GM21576 (cell line): ENCODE measurements around the gene MTHFD2L.
A peak's percentile ranks its signal among the peaks of the same experiment; 100 is the strongest.
"Not testable (repeated sequence)": the region's sequence is repeated elsewhere in the genome, so short reads cannot be mapped to it uniquely, and the experiment has no call there.

Source experiments
- ATAC-seq: cut with Tn5 transposase; IDR thresholded peaks from one replicate; pipeline ENCODE4 v1.9.1; 2021; ENCODE audit warnings: mild to moderate bottlenecking, moderate library complexity; ENCODE audit not compliant: unreplicated experiment

MTHFD2L gene

DNA sequence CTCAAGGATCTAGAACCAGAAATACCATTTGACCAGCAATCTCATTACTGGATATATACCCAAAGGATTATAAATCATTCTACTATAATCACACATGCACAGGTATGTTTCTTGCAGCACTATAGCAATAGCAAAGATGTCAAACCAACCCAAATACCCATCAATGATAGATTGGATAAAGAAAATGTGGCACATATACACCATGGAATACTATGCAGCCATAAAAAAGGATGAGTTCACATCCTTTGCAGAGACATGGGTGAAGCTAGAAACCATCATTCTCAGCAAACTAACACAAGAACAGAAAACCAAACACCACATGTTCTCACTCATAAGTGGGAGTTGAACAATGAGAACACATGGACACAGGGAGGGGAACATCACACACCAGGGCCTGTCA lies 25.7 kb upstream of the MTHFD2L start:
- not testable (repeated sequence) for ATAC-seq

GRCh38 chr4:74132944-74133343 lies 25.0 kb upstream of the MTHFD2L start:
- ATAC-seq, result no peak

DNA sequence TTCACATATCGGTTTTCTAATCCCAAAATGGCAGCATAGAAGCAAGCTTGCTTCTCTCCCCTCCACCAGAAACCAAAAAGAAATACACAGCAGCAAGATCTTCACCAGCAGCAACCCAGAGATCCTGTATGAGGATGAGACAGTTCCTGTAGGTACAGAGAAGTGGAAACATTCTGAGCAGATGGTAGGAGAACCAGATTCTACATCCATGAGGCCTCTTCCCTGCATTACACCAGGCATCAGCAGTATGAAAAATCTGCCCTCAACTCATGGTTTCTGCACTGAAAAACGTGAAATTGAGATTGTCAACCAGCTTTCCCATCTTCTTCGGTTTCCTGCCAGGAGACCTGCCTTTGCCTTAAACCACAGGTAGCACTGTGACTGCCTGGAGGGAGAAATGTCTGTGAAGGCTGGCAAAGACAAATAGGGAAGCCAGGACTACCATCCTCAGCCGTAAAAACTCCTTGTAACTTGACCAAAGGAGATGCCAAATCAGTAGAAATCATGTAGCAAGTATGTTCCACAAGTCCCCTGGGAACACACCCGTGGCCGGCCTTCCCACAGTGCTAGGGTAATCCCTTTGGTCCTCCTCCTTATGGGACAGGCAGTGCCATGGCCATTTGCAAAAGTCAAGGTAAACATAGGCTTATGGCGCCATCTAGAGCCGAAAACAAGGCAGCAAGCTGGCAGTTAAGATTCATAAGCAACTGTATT lies 24.0 kb upstream of the MTHFD2L start:
- peak; percentile 81 for ATAC-seq

DNA sequence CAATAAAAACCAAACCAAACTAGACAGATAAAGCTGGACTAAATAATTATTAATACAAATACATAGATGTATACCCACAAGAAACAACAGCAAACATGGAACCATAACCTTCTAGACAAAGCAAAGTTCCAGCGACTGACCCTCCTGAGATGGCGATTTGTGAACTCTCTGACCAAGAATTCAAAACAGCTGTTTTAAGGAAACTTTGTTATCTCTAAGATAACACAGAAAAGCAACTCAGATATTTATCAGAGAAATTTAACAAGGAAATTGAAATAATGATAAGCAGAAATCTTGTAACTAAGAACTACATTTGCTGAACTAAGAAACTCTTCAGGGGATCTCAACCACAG lies 23.4 kb upstream of the MTHFD2L start:
- no peak for ATAC-seq

GRCh38 chr4:74146581-74147129 lies 11.3 kb upstream of the MTHFD2L start:
- no peak for ATAC-seq

- no peak for ATAC-seq
These were observed 9.7 kb upstream of the MTHFD2L start for GRCh38 chr4:74148205-74148604.

GRCh38 chr4:74152836-74153235 lies 5.1 kb upstream of the MTHFD2L start:
- no peak for ATAC-seq

DNA sequence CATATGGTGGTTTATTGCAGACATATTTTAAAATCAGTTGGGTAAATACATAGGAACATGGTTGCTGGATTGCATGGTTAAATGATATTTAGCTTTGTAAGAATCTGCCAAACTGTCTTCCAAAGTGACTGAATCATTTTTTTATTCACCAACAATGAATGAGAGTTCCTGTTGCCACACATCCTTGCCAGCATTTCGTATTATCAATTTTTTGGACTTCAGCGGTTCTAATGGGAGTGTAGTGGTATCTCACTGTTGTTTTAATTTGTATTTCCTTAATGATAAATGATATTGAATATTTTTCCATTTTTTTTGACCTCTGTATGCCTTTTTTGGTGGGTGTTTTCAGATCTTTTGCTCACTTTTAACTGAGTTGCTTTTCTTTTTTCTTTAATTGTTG lies 1.4 kb upstream of the MTHFD2L start:
- ATAC-seq, result no peak

GRCh38 chr4:74157154-74157553 lies 764 bp upstream of the MTHFD2L start:
- ATAC-seq, result no peak

GRCh38 chr4:74158466-74159142 lies 686 bp downstream of the MTHFD2L start:
- ATAC-seq, result no peak

DNA sequence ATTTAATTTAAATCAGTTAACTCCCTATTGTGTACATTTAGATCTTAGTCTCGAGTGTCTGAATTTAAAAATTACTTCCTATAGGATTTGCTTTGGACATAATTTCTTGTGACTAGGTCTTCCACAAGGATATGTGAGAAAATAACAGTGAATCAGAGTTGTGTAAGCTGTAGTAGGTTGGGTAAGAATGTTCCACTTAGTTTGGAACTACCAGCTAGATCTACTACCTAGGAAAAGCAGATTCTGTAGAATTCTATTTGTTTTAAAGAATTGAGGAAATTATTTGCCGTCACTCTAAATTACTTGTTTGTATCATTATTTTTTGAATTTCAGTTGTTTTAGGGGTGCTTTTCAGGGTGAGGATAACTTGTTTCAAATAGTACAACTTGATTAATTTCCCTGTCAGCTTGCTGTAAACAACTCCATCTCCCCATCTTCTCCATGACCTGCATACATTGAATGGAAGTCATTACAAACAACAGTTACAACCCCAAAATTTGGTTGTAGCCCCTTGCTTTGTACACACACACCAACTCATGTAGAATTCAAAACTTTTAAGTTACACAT lies 1.3 kb downstream of the MTHFD2L start:
- no peak for ATAC-seq

DNA sequence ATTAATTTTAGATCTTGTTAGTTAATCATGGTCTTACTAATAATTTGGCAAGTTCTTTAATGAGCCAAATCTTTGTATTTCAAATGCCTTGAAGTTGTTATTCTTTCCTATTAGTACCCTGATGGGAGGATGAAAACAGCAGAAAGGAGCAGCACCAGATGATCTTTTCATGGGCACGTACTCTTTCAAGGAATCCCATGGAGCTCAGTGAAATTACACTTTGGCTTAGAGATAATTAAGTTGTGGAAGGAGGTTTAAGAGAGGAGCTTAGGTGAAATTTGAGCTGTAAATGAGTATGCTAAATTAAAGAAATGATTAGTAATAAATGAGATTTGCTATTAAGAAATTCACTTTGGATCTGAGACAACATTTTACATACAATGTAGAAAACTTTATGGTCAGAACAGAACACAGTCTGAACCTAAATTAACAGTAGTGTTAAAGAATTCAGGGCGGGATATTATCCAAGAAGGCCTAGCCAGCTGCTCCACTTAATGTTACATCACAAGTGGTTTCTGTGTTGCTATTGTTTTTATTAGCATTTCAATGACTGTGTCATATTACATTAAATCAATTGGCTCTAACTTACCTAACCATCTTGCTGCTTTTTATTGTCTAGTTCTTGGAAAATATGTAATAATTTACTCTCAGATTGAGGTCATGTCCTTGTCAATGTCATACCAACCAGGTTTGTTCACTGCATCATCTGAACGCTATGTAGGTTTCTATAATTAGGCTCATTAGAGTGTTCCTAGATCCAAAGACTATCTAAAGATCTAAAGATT lies 3.9 kb downstream of the MTHFD2L start:
- ATAC-seq, result no peak

GRCh38 chr4:74166135-74166534 lies 8.2 kb downstream of the MTHFD2L start:
- ATAC-seq, result peak; percentile 52

- peak; percentile 11 for ATAC-seq
These were observed 8.9 kb downstream of the MTHFD2L start for GRCh38 chr4:74166818-74167217.

DNA sequence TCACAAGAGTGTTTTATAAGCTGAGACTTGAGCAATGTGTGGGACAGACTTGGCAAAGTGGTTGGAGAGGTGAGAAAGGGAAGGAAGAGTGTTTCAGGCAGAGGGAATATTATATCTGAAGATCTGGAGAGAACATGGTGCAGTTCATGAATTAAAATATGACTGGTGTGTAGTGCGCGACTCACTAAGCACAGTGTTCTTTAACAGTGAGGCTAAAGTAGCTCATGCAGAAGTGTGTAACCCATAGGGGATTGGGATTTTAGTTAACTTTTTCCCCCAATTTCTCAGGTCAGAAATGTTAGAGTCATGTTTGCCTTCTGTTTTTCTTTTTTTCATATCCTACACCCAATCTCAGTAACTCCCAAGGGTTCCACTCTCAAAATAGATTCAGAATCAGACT lies 9.7 kb downstream of the MTHFD2L start:
- ATAC-seq, result no peak

DNA sequence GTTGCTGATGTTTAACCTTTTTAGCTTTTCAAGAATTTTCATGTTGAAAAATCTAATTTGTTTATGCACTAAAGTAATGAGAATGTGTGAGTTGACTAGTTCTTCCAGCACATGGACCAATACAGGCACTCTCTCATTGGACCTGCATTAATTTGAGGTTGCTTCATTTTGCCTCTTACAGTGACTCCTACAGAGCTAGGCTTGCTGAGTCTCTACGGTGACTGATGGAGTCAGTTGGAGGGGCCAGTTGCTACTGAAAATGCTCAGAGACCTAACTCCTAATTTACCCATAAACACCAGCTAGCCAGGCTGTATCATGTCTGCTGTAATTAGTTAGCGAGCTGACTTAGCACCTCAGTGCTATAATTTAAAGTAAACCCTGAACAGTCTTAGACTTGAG lies 10.9 kb downstream of the MTHFD2L start:
- no peak for ATAC-seq

GRCh38 chr4:74173321-74173720 lies 15.4 kb downstream of the MTHFD2L start:
- no peak for ATAC-seq

- no peak for ATAC-seq
These were observed 16.5 kb downstream of the MTHFD2L start for GRCh38 chr4:74174421-74174820.

GRCh38 chr4:74174941-74175340 lies 17.0 kb downstream of the MTHFD2L start:
- no peak for ATAC-seq

DNA sequence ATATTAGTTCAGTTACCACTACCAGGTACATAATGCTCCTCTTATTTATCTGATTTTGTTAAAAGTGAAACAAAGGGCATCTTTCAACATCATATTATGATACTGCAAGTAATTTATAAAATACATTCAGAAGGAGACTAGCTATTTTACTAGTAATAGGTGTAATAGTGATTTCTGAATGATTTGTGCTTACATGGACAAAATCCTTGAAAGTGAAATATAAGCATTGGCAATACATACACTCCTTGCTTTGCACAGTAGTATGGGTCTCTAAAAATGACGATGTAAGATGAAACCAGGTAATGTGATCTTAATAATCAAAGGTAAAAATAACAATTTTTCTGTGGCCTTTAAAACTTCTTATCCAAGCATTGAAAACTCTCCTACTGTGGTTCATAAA lies 17.5 kb downstream of the MTHFD2L start:
- ATAC-seq, result no peak

GRCh38 chr4:74178798-74179197 lies 20.9 kb downstream of the MTHFD2L start:
- no peak for ATAC-seq
